GM12873 (cell line): ENCODE measurements around the gene ZAR1.

Source experiments
- TF ChIP-seq, protein P1 (sequence below): IDR thresholded peaks from 2 replicates; pipeline ENCODE4 v1.5.1; 2012; ENCODE audit warnings: low read depth, mild to moderate bottlenecking, moderate library complexity, low read length, control low read depth; ENCODE audit not compliant: insufficient read depth; ENCODE audit errors: missing control alignments

ZAR1 gene

DNA sequence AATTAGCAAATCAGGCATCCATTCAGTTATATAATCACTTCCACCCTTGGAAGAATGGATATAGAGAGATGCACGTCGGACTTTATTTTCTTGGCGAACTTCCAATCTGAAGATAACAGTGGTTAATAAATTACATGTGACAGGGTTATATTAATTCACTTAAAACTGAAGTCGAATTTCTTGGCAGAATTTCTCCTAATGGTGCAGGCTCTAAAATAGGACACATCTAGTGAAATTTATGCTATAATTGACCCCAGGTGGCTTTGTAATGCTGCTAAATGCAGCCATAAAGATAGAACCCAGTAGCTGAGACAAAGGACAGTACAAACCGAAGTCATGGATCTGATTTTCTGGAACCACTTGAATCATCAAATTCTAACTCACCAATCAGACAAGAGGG is 27.7 kb upstream of the ZAR1 start:
- TF ChIP-seq, protein P1, sequence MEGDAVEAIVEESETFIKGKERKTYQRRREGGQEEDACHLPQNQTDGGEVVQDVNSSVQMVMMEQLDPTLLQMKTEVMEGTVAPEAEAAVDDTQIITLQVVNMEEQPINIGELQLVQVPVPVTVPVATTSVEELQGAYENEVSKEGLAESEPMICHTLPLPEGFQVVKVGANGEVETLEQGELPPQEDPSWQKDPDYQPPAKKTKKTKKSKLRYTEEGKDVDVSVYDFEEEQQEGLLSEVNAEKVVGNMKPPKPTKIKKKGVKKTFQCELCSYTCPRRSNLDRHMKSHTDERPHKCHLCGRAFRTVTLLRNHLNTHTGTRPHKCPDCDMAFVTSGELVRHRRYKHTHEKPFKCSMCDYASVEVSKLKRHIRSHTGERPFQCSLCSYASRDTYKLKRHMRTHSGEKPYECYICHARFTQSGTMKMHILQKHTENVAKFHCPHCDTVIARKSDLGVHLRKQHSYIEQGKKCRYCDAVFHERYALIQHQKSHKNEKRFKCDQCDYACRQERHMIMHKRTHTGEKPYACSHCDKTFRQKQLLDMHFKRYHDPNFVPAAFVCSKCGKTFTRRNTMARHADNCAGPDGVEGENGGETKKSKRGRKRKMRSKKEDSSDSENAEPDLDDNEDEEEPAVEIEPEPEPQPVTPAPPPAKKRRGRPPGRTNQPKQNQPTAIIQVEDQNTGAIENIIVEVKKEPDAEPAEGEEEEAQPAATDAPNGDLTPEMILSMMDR: no peak

DNA sequence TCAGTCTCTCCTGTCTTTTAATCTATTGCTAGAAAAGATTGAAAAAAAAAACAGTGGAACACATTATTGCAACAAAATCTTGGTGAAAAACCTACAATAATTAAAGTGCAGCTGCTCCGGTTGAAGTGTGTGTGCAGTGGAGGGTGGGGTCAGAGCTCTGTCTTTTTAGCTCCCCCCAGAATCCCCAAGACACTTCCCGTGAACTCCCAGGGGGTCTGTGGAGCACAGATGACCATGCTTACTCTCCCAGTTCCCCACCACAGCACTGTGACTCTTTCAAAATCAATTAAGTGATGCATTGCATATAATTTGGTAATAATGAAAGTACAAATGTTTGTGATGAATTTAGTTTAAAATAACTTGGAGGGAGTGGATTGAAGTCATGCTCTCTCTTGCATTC is 22.6 kb upstream of the ZAR1 start:
- TF ChIP-seq, protein P1: no peak

DNA sequence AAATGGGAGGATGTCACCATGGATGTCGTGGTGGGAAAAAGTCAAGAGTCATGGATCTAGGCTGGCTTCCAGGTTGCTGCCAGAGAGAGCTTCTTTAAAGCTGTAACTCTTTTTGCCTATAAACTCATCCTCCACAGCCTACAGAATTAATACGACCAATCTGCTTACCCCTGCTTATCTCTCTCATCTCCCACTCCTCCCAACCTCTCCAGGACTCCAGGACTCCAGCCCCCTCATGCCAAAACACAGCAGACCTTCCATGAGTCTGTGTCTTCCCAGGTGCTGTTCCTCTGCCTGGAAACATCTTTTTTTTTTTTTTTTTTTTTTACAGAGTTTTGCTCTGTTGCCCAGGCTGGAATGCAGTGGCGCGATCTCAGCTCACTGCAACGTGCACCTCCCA is 22.2 kb upstream of the ZAR1 start:
- TF ChIP-seq, protein P1: no peak

DNA sequence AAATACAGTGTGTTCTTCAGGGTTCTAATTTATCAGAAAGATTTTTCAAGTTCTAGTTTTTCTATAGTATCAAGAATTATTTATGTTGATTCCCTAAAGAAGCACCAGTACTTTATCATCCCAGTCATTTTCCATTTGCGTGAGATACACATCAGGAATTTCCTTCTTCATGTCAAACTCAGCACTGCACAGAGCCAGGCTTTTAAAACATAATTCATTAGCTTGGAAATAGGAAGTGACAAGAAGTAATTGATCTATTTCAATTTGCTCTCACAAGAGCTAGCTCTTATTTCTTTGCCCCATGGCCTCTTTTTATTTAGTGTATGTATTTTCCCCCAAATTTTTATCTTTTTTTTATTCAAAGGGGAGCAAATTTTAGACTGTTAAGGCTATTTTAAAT is 19.9 kb upstream of the ZAR1 start:
- TF ChIP-seq, protein P1: no peak

GRCh38 chr4:48470570-48470969 is 19.5 kb upstream of the ZAR1 start:
- TF ChIP-seq, protein P1: no peak

DNA sequence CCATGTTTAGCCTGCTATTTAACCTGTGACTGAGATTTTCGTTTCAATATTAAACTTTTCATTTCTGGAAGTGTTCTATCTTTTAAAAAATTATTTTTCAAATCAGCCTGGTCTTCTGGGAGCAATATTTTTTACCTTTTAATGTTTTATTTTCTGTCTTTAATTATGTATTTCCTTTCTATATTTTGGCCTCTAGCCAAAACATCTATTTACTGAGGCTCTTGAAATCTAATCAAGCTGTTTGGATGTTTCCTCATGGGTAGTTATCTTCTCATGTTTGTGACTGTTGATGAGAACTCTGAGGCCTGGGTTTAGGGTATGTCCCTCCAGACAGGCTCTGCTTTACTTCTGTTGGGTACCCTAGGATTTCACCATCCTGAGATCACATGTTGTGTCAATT is 17.3 kb upstream of the ZAR1 start:
- TF ChIP-seq, protein P1: no peak

DNA sequence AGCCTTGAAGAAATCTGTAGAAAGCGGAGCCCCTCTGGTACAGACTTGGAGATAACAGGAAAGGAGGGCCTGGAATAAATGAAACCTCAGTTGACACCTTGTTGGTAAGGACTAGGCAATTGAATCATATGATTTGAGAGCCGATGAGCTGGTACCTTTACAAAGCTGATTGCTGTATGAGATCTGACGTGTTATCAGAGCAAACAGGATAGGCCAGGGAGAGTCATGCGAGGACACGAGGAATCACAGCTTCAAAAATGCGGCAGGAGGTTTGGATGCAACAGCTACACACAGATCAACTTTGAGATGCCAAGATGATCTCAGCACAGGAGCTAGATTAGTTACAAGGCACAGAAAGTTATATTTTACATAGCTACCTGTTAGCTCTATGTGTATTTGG is 14.3 kb upstream of the ZAR1 start:
- TF ChIP-seq, protein P1: no peak
